Measurements from ENCODE around the gene ERICH4. TPM values are rescaled to one million over a fixed set of nuclear protein-coding genes. Genes with fewer than 3 reads are reported as not detected.
"Not testable (repeated sequence)": the region's sequence is repeated elsewhere in the genome, so short reads cannot be mapped to it uniquely, and the experiment has no call there.

ERICH4 gene
- total RNA-seq, 2 experiments from 2014 or later, result not detected

GRCh38 chr19:41426116-41426841 is 16.7 kb upstream of the ERICH4 start:
- no peak overlapping the region for H3K4me3 Mint-ChIP-seq
- no peak overlapping the region for H3K27ac Mint-ChIP-seq
- intact Hi-C loops (cut with DNase I, micrococcal nuclease), result loop anchor here in 1 of 2 experiments (5.0 kb wide), 1 partner anchor 224 kb away; no protein-coding TSS in a partner anchor

GRCh38 chr19:41426952-41427646 is 15.9 kb upstream of the ERICH4 start, which contains the start of gene B3GNT8:
Gene B3GNT8, minus strand, starts transcription at chr19:41427374. Its CDS starts 596 bp downstream, at chr19:41426778.
- peaks cover 18% of the 10 kb centered on the region for H3K36me3 Mint-ChIP-seq (ENCODE audit: low read depth)
- H3K27me3 Mint-ChIP-seq, result no peaks in the 10 kb centered on the region
- CTCF ChIA-PET, result interaction anchor here (0.7 to 1.8 kb wide), 2 partner anchors 9 to 22 kb away, joined by 3 to 6 read pairs; no protein-coding TSS in a partner anchor
- peak within 1 kb of the TSS; percentile 73 for H3K27ac Mint-ChIP-seq
- no peaks in the 10 kb centered on the region for H3K9me3 Mint-ChIP-seq (ENCODE audit: low read depth)
- peaks cover 18% of the 10 kb centered on the region for H3K4me1 Mint-ChIP-seq
- POLR2A ChIA-PET, result no interaction called here
- ATAC-seq (peak; percentile 72), DNase-seq (peak; percentile 73)
- intact Hi-C loops (cut with DNase I, micrococcal nuclease), result loop anchor here in 1 of 2 experiments (5.0 kb wide), 1 partner anchor 225 kb away; no protein-coding TSS in a partner anchor
- peak within 1 kb of the TSS; percentile 65 for H3K4me3 Mint-ChIP-seq

More at GRCh38 chr19:41426116-41426841, 16.7 kb upstream of the ERICH4 start:
- Mint-ChIP-seq H3K27me3 (no peaks in the 10 kb centered on the region), H3K9me3 (ENCODE audit: low read depth) (no peaks in the 10 kb centered on the region), H3K4me1 (peaks cover 18% of the 10 kb centered on the region), H3K36me3 (ENCODE audit: low read depth) (peaks cover 20% of the 10 kb centered on the region)
- CTCF ChIA-PET, result no interaction called here
- no peak for ATAC-seq
- no peak for DNase-seq
- POLR2A ChIA-PET, result no interaction called here

DNA sequence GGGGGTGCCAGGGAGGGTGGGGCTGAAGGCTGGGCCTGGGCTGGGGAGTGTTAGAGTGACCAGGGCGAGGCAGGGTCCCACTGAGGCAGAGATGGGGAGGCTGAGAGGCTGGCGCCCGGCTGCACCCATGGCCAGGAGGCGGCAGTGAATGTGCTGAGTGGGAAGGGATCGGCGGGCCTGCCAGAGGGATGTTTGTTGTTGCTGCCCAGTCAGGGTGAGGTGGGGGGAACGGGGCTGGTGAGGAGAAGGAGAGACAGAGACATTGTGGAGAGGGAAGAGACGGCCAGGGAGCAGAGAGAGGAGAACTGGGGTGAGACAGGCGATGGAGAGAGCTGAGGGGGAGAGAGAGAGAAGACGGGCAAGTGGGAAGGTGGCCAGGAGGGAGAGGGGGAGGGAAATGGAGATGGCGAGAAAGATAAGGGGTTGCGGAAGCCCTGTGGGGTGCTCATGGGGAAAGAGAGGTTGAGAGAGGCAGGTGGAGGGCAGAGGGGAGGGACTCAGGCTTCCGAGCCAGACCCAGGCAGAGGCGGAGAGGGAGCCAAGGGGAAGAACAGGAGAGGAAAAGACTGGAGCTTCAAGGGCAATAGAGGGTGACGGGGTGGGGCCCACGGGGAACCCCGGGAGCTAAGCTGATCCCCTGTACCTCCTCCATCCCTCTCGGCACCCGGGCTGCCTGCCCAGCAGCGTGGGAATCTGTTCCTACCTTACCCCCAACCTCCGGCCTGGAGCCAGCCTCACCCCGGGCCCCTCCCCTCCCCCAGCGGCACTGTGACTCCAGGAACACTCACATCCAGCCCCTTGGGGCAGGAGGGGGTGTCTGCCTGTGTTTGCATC is 15.1 kb upstream of the ERICH4 start:
- Mint-ChIP-seq H3K4me3 (peak overlapping the region; percentile 65), H3K9me3 (ENCODE audit: low read depth) (no peaks in the 10 kb centered on the region), H3K27me3 (no peaks in the 10 kb centered on the region), H3K27ac (peak overlapping the region; percentile 73), H3K36me3 (ENCODE audit: low read depth) (peaks cover 18% of the 10 kb centered on the region), H3K4me1 (peaks cover 18% of the 10 kb centered on the region)
- POLR2A ChIA-PET, result no interaction called here
- DNase-seq, result peak; percentile 38
- CTCF ChIA-PET, result interaction anchor here (0.6 to 2.2 kb wide), 5 partner anchors 11 to 290 kb away, joined by 3 to 18 read pairs (median 6); partner anchors contain the start of gene DMAC2
- intact Hi-C loops (cut with DNase I, micrococcal nuclease), result loop anchor here in 1 of 2 experiments (5.0 kb wide), 1 partner anchor 226 kb away; no protein-coding TSS in a partner anchor
- ATAC-seq, result peak; percentile 48

DNA sequence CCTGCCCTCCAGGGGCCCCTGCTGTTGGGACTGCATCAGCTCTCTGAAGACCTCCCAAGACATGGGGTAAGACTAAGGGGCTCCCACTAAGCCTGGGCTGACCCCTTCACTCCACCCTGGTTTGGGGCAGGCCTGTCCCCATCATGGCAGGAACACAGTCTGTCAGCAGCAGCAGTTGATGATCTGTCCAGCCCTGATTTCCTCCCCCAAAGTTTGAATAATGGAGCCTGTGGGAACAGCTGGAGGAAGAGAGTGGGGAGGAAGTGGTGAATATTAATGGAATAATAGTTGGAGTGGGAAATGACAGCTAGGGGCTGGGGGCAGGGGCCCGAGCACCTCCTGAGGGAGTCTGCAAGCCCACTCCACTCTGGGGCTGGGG is 14.5 kb upstream of the ERICH4 start:
- H3K27ac Mint-ChIP-seq, result no peak overlapping the region
- ChIA-PET POLR2A (interaction anchor here (0.7 to 1.3 kb wide), 2 partner anchors 10 to 11 kb away, joined by 7 to 8 read pairs; partner anchors contain the start of gene DMAC2), CTCF (interaction anchor here (0.9 to 2.2 kb wide), 4 partner anchors 11 to 165 kb away, joined by 5 to 18 read pairs (median 6); partner anchors contain the start of gene DMAC2)
- ATAC-seq (no peak), DNase-seq (no peak)
- no peaks in the 10 kb centered on the region for H3K27me3 Mint-ChIP-seq
- no peak overlapping the region for H3K4me3 Mint-ChIP-seq
- H3K9me3 Mint-ChIP-seq (ENCODE audit: low read depth), result no peaks in the 10 kb centered on the region
- peaks cover 21% of the 10 kb centered on the region for H3K36me3 Mint-ChIP-seq (ENCODE audit: low read depth)
- intact Hi-C loops (cut with DNase I, micrococcal nuclease), result loop anchor here in 1 of 2 experiments (5.0 kb wide), 1 partner anchor 226 kb away; no protein-coding TSS in a partner anchor
- peaks cover 18% of the 10 kb centered on the region for H3K4me1 Mint-ChIP-seq

DNA sequence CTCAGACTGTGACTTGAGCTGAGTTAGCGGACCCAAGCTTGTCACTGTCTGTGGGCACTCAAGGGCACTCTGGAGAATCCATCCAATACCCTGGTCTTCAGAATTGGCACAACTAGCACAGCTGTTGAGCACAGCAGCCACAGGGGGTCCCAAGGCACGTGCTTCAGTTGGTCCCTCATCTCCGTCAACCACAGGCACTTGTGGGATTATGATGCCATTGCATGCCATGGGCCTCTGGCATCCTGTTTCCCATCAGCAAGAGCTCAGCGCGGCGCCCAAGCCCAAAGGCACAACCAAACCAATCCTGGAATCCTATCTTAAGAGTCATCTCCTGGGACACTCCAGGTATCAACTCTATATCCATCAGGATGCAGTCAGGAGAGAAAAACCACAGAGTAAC is 12.0 kb upstream of the ERICH4 start:
- no peak overlapping the region for H3K27ac Mint-ChIP-seq
- POLR2A ChIA-PET, result interaction anchor here (0.6 kb wide), 1 partner anchor 12 kb away, joined by 6 read pairs; no protein-coding TSS in a partner anchor
- ATAC-seq (no peak), DNase-seq (no peak)
- H3K9me3 Mint-ChIP-seq (ENCODE audit: low read depth), result no peaks in the 10 kb centered on the region
- H3K36me3 Mint-ChIP-seq (ENCODE audit: low read depth), result peaks cover 23% of the 10 kb centered on the region
- H3K4me3 Mint-ChIP-seq, result no peak overlapping the region
- CTCF ChIA-PET, result interaction anchor here (0.7 to 1.3 kb wide), 6 partner anchors 18 to 166 kb away, joined by 3 to 5 read pairs (median 3); no protein-coding TSS in a partner anchor
- H3K27me3 Mint-ChIP-seq, result no peaks in the 10 kb centered on the region
- intact Hi-C loops (cut with DNase I, micrococcal nuclease), result no loop called here
- peaks cover 18% of the 10 kb centered on the region for H3K4me1 Mint-ChIP-seq

- H3K27me3 Mint-ChIP-seq, result no peaks in the 10 kb centered on the region
- H3K9me3 Mint-ChIP-seq (ENCODE audit: low read depth), result no peaks in the 10 kb centered on the region
- ChIA-PET POLR2A (interaction anchor here (0.6 kb wide), 1 partner anchor 13 kb away, joined by 6 read pairs; no protein-coding TSS in a partner anchor), CTCF (interaction anchor here (0.8 to 2.7 kb wide), 5 partner anchors 17 to 130 kb away, joined by 3 to 8 read pairs (median 3); no protein-coding TSS in a partner anchor)
- H3K4me3 Mint-ChIP-seq, result no peak overlapping the region
- DNase-seq (no peak), ATAC-seq (no peak)
- peaks cover 28% of the 10 kb centered on the region for H3K36me3 Mint-ChIP-seq (ENCODE audit: low read depth)
- H3K4me1 Mint-ChIP-seq, result peaks cover 21% of the 10 kb centered on the region
- intact Hi-C loops (cut with DNase I, micrococcal nuclease), result no loop called here
- no peak overlapping the region for H3K27ac Mint-ChIP-seq
These were observed 11.2 kb upstream of the ERICH4 start for GRCh38 chr19:41431426-41432386.

- POLR2A ChIA-PET, result no interaction called here
- intact Hi-C loops (cut with DNase I, micrococcal nuclease), result no loop called here
- H3K4me3 Mint-ChIP-seq, result no peak overlapping the region
- CTCF ChIA-PET, result interaction anchor here (2.7 kb wide), 1 partner anchor 16 kb away, joined by 8 read pairs; no protein-coding TSS in a partner anchor
- no peaks in the 10 kb centered on the region for H3K9me3 Mint-ChIP-seq (ENCODE audit: low read depth)
- no peaks in the 10 kb centered on the region for H3K27me3 Mint-ChIP-seq
- no peak for DNase-seq
- no peak for ATAC-seq
- H3K27ac Mint-ChIP-seq, result no peak overlapping the region
- peaks cover 13% of the 10 kb centered on the region for H3K4me1 Mint-ChIP-seq
- peaks cover 33% of the 10 kb centered on the region for H3K36me3 Mint-ChIP-seq (ENCODE audit: low read depth)
These were observed 9.8 kb upstream of the ERICH4 start for GRCh38 chr19:41433171-41433570.

- Mint-ChIP-seq H3K9me3 (ENCODE audit: low read depth) (no peaks in the 10 kb centered on the region), H3K36me3 (ENCODE audit: low read depth) (peaks cover 31% of the 10 kb centered on the region), H3K27ac (no peak overlapping the region), H3K4me3 (no peak overlapping the region), H3K27me3 (no peaks in the 10 kb centered on the region), H3K4me1 (peaks cover 13% of the 10 kb centered on the region)
- DNase-seq, result no peak
- ATAC-seq, result no peak
- ChIA-PET POLR2A (no interaction called here), CTCF (interaction anchor here (2.7 kb wide), 1 partner anchor 15 kb away, joined by 8 read pairs; no protein-coding TSS in a partner anchor)
- intact Hi-C loops (cut with DNase I, micrococcal nuclease), result no loop called here
These were observed 8.5 kb upstream of the ERICH4 start for GRCh38 chr19:41434450-41434849.

DNA sequence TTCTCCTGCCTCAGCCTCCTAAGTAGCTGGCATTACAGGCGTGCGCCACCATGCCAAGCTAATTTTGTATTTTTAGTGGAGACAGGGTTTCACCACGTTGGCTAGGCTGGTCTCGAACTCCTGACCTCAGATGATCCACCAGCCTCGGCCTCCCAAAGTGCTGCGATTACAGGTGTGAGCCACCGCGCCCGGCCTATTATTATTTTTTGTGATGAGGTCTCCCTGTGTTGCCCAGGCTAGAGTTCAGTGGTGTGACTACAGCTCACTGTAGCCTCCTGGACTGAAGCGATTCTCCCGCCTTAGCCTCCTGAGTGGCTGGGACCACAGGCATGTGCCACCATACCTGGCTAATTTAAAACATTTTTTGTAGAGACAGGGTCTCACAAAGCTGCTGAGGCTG is 7.6 kb upstream of the ERICH4 start:
- ChIA-PET POLR2A (interaction anchor here (0.6 kb wide), 2 partner anchors 96 to 134 kb away, joined by 3 to 4 read pairs; no protein-coding TSS in a partner anchor), CTCF (interaction anchor here (1.0 kb wide), 1 partner anchor 8 kb away, joined by 3 read pairs; the partner anchor contains the start of gene B3GNT8)
- H3K9me3 Mint-ChIP-seq (ENCODE audit: low read depth); ATAC-seq; H3K4me3 Mint-ChIP-seq; H3K27ac Mint-ChIP-seq; DNase-seq; H3K27me3 Mint-ChIP-seq: not testable (repeated sequence)
- intact Hi-C loops (cut with DNase I, micrococcal nuclease), result loop anchor here in 1 of 2 experiments (5.0 kb wide), 1 partner anchor 123 kb away; the partner anchor contains the start of gene CCDC97
- Mint-ChIP-seq H3K4me1 (peaks cover 18% of the 10 kb centered on the region), H3K36me3 (ENCODE audit: low read depth) (peaks cover 31% of the 10 kb centered on the region)
